VCaP (cell line): ENCODE data around the gene NPAS4.

Source experiments
- H3K27ac ChIP-seq: fragments of 450-650 bp; 2 replicates; pipeline ENCODE4 v1.5.1; 2017
- CTCF ChIP-seq: fragments of 450-650 bp; conservative IDR thresholded peaks from 2 replicates; pipeline ENCODE4 v1.5.1; 2017; ENCODE audit warnings: mild to moderate bottlenecking, moderate library complexity

NPAS4 gene

GRCh38 chr11:66388780-66389386 is 32.0 kb upstream of the NPAS4 start:
- H3K27ac ChIP-seq, result no peak overlapping the region
- peak; percentile 89 for TF ChIP-seq CTCF

GRCh38 chr11:66391322-66391721 is 29.5 kb upstream of the NPAS4 start:
- H3K27ac ChIP-seq, result no peak overlapping the region
- no peak for TF ChIP-seq CTCF

GRCh38 chr11:66393954-66394353 is 26.9 kb upstream of the NPAS4 start:
- TF ChIP-seq CTCF, result no peak
- H3K27ac ChIP-seq, result no peak overlapping the region

GRCh38 chr11:66407651-66408050 is 13.2 kb upstream of the NPAS4 start:
- no peak overlapping the region for H3K27ac ChIP-seq
- no peak for TF ChIP-seq CTCF

GRCh38 chr11:66408488-66409214 is 12.2 kb upstream of the NPAS4 start:
- peak; percentile 100 for TF ChIP-seq CTCF
- H3K27ac ChIP-seq, result no peak overlapping the region; the same call in 1 of the 2 replicates

GRCh38 chr11:66409226-66409625 is 11.6 kb upstream of the NPAS4 start:
- H3K27ac ChIP-seq, result no peak overlapping the region
- no peak for TF ChIP-seq CTCF

GRCh38 chr11:66410191-66410590 is 10.6 kb upstream of the NPAS4 start:
- no peak for TF ChIP-seq CTCF
- no peak overlapping the region for H3K27ac ChIP-seq
